ENCODE results near the gene MSRB3.

GRCh38 chr12:65477721-65478120, 199.2 kb downstream of the MSRB3 start:
- no peak for TF ChIP-seq CTCF (IDR thresholded peaks at IDR 0.05)
- no peak for TF ChIP-seq POLR2A (IDR thresholded peaks at IDR 0.05)
- TF ChIP-seq POLR2AphosphoS5 (IDR thresholded peaks at IDR 0.05): no peak

Data from gastroesophageal sphincter (tissue), 3 donors.